Ovary (tissue), 3 donors: Measurements from ENCODE around the gene SLC38A9.

Experiments used
- CTCF ChIP-seq, 3 donors: fragments of 450-650 bp in 2 of 3; fragments of 200-600 bp in 1 of 3; IDR thresholded peaks; one replicate each; pipeline versions ENCODE4 v1.5.1 to v1.8.0; 2016 to 2022; ENCODE audit warnings: antibody characterized with exemption in 3 of 3, mild to moderate bottlenecking in 1 of 3
- EP300 ChIP-seq: sonication (generic); formaldehyde crosslinking; IDR thresholded peaks from one replicate; pipeline ENCODE4 v1.6.1; 2017; ENCODE audit warnings: antibody characterized with exemption
- POLR2A ChIP-seq: fragments of 450-650 bp; IDR thresholded peaks from one replicate; pipeline ENCODE4 v1.6.1; 2017; ENCODE audit warnings: antibody characterized with exemption, mild to moderate bottlenecking, moderate library complexity
- donor health status: DM: no; HTN: no; CAD: no.

DNA sequence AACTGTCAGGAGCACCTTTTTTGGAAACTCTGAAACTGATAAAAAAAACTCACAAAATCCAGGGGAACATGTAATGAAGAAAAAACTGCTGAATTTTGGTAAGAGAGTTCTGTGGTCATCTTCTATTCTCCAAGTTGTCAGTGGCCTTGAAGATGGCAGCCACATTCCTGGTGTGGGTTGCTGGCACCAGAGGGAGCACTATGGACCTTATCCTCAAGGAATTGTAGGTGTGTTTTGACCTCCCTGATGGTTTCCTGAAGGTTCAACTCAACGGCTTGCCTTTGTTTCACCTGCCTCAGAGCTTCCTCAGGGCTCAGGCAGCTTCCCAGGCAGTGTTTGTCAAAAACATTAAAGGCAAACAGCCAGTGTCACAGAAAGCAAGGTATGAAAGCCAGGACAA is 2.2 kb upstream of the SLC38A9 start:
- TF ChIP-seq CTCF (IDR thresholded peaks at IDR 0.05), result no peak
- no peak for TF ChIP-seq POLR2A
- no peak for TF ChIP-seq EP300
